ENCODE measurements around the gene RPL14.
A peak's percentile ranks its signal among the peaks of the same experiment; 100 is the strongest.
"Not testable (repeated sequence)": the region's sequence is repeated elsewhere in the genome, so short reads cannot be mapped to it uniquely, and the experiment has no call there.

Gene RPL14

DNA sequence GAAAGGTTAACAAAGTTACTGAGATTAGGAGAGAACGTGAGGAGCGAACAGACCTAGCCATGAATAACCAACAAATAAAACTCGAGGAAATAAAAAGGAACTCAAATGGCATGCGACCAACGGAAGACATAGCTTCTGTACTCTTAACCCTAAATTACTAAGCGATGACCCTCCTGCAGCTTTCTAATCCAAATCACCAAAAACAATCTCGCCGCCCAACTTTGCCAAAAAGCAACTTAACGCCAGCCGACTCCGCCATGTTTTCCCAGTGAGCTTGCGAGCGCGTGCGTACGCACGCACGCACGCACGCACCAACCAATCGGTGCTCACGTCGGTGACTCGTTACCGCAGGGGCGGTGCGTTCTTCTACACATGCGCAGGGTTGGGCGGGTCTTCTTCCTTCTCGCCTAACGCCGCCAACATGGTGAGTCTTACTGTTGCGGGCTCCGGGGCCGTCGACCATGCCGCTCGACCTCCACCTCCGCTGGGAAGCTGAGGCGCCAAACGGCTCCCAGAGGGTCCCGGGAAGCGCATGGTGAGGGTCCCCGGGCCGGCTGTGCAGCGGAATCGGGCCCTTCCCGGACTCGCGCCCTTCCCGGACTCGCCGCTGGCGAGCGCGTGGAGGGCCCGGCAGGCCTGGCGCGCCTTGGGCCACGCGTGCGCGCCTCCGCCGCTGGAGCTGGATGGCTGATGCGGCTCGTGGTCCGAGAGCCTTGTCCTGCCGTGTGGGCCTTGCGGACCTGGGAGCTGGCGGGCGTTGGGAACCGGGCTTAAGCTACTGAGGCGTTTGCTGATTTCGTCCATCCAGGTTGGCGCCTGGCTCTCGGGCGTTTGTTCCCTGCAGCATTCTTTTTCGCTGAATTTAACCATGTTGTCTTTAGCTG, at the start of gene RPL14:
Gene RPL14 (plus strand): TSS at position 400 of the 884 bp plus-strand sequence. CDS start 133 bp downstream, at position 533.
- DNase-seq: peak; percentile 96

DNA sequence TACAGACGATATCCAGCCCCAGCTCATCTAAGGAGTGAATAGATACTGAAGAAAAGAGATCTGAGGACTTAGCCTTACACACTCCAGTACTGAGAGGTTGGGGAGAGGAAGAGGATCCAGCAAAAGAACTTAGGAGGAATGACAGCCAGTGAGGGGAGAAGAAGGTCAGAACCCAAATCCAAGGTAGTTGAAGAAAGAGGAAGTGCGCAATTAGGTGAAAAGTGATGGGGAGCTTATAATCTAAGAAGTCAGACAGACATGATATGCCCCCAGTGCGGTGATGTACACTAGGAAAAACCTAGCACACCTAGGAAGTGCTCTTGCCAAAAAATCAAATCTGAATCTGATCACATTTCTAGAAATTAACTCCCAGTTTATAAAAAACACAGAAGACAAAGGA, 49.5 kb upstream of the RPL14 start:
- no peak for DNase-seq

- DNase-seq: no peak
Observed at GRCh38 chr3:40414270-40414669, 42.9 kb upstream of the RPL14 start.

DNA sequence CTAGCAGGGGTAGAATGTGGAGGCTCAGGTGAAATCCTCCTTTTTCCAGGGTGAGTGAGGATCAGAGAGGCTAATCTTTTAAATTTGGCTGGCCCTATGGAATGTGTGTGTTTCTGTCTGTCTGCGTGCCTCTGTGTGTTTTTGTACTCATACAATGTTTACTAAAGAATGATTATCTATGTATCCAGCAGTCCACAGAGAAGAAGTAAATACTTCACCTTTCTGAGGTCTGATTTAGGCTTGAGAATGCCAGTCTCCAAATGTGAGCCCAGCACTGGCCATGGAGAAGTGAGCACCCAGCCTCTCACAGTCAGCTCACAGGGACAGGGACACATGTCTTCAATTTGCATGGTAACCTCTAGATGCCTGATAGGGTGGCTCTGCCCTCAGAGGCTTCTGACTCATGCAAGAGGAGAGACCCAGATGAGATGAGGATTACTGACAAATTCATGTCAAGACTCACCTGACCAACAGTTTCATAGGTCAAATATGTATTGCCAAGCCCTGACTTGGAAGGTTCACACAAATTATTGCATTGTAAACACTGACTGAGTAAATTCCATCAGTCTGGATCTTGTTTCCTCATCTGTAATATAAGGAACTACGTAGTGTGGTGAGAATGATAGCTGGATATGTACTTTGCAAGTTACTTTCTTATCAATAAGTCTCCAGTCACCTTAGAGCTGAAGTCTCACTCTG, 39.1 kb upstream of the RPL14 start:
- no peak for DNase-seq

GRCh38 chr3:40422861-40423260, 34.3 kb upstream of the RPL14 start:
- no peak for DNase-seq

GRCh38 chr3:40427045-40427669, 30.0 kb upstream of the RPL14 start:
- no peak for DNase-seq

DNA sequence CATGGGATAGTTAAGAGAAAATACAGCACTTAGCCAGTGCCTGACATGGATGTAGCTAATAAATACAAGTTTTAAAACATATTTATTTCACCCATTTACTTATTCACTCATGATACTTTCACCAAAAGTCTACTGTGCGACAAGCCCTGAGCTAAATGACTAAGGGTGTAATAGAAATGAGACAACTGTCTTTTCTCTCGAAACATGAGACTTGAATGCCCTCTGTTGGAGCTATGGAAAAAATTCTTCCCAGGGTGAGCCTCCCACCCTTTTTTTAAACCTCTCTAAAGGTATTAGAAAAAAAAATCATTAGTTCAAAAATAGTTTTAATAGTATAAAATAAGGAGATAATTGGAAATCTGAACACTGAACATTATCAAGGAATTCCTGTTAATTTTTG, 24.3 kb upstream of the RPL14 start:
- DNase-seq: no peak

- no peak for DNase-seq
Observed at GRCh38 chr3:40437889-40438288, 19.2 kb upstream of the RPL14 start.

- no peak for DNase-seq
Observed at GRCh38 chr3:40445062-40445461, 12.1 kb upstream of the RPL14 start.

- DNase-seq: no peak
Observed at GRCh38 chr3:40445880-40446279, 11.3 kb upstream of the RPL14 start.

DNA sequence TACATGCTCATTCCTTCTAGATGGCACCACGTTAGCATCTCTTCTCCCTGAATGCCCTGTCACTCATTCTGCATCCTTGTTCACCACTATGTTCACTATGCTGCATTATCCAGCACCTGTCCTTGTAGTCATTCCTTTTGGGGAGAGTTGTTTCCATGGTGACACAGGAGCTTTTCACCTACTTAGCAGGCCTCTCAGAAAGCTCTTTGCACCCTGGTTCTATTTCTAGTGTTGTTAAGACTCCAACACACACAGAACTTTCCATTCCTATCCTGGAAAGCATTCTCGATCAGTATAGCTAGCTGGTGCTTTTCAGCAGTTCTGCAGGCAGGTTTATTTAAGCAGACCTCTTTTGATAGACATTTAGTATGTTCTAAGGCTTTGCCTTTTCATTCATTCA, 6.7 kb upstream of the RPL14 start:
- DNase-seq: no peak

- DNase-seq: no peak
Observed at GRCh38 chr3:40451551-40451950, 5.6 kb upstream of the RPL14 start.

DNA sequence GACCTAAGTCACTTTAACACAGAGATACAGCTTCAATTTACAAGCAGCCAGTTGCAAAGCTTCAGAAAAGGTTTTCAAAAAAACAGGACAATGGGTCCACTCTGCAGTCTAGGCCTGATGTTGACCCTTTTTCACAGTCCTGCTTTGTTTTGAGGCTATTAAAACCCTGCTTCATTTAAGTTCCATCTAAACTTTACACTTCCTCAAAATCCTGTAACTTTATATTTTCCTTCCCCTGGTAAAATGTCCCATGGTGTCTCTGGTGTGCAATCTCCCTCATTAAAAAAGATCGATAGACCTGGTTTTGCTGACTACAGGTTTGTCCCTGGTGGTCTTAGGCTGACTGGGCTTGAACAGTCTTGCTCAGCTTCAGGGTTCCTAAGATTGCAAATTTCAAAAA, 5.1 kb upstream of the RPL14 start:
- no peak for DNase-seq

DNA sequence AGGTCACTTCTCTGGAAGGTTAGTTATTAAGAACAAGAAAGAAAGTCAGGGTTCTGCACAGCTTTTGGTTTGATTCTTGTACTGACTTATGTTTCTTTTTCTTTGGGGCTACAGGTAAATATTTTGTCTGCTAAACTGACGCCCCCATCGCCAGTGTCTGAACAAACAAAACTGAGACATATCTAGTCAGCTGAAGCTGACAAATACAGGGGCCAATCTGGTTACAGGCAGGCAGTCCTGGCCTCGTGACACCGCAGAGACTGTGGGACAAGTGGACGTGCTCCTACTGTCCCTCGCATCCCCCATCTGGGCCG, 4.6 kb upstream of the RPL14 start:
- DNase-seq: no peak

DNA sequence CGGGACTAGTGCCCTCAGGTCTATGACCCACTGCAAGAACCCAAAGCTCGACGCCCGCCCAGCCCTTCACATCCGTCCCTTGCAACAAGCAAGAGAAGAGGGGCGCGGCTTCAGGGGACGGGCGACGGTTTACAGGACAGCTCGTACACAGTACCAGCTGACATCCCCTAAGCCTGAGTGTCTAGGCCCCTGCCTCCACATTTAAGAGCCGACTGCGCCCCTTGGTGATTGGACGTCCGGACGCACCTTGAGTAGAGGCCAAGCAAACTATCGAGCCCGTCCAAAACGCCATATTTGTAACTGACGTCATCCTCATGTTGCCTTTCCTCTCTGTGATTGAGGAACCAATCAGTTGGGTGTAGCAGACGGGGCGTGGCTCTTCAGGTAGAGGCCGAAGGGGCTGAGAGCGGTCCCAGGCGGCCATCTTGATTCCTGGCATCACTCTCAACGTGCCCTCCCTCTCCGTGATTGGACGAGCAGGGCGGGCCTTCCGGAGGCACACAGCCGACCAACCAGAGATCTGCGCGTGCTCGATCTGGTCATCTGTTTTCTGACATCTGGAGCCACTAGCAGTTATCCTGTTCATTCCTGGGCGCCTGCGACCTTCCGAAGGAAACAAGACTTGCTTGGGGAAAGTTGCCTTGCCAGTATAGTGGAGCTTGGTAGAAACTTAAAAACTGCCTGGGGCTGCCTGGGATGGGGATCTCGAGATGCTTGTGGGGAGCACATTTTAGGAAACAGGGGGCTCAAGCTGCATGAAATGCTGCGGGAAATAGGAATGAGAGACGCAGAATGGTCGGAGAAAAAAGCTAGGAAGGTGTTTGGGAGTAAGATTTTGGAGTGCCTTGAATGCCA, 4.0 kb upstream of the RPL14 start:
- peak; percentile 95 for DNase-seq

DNA sequence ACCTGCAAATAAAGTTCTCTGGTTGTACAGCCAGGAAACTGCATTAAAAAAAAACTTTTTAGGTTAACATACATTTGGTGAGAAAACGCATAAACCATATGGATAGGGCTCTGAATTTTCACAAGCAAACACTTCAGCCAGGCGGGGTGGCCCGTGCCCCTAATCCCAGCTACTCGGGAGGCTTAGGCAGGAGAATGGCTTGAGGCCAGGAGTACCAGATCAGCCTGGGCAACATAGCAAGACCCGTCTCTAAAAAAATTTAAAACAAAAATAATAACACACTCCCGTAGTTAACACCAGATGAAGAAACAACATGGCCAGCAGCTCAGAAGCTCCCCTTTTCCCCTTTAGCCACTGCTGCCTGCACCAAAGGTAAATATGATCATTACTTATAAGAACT, 3.2 kb upstream of the RPL14 start:
- no peak for DNase-seq

DNA sequence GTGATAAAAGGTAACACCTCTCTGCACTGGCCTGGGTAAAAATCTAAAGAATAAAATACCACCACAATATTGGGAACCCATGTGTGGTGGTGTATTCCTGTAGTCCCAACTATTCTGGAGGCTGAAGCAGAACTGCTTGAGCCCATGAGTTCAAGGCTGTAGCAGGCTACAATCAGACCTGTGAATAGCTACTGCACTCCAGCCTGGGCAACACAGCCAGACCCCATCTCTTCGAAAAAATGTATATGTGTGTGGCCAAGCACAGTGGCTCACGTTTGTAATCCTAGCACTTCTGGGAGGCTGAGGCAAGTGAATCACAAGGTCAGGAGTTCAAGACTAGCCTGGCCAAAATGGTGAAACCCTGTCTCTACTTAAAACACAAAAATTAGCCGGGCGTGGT, 1.8 kb upstream of the RPL14 start:
- DNase-seq: no peak

DNA sequence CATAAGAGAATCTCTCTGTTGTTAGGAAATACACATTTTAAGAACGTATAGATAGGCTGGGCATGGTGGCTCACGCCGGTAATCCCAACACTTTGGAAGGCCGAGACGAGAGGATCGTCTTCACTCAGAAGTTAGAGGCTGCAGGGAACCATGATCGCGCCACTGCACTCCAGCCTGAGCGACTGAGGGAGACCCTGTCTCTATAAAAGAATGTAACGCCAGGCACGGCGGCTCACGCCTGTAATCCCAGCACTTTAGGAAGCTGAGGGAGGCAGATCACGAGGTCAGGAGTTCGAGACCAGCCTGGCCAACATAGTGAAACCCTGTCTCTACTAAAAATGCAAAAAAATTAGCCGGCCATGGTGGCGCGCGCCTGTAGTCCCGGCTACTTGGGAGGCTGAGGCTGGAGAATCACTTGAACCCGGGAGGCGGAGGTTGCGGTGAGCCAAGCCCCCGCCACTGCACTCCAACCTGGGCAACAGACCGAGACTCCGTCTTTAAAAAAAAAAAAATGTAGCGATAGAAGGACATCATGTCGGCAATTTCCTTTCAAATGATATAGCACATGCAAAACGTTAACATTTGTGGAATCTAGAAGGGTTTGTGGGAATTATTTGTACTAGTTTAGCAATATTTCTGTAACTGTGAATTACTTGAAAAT, 730 bp upstream of the RPL14 start:
- no peak for DNase-seq

- DNase-seq: no peak
Observed at GRCh38 chr3:40458473-40458872, 1.3 kb downstream of the RPL14 start.

- DNase-seq: not testable (repeated sequence)
Observed at GRCh38 chr3:40460481-40460880, 3.3 kb downstream of the RPL14 start.

DNA sequence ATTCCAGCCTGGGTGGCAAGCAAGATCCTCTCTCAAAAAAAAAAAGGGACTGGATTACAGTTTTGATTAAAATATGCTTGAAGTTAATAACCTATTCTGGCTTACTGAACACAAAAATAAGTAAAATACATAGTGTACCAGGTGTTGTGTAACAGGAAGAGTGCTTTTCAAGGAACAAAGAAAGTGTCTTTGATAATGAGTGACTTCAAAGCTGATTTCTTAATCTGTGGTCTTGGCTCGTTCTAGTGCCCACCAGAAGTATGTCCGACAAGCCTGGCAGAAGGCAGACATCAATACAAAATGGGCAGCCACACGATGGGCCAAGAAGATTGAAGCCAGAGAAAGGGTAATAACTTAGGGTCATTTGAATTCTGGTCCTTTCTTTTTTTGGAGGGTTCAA, 4.0 kb downstream of the RPL14 start:
- no peak for DNase-seq

GRCh38 chr3:40462838-40463237, 5.7 kb downstream of the RPL14 start:
- DNase-seq: not testable (repeated sequence)
